D341Med (cell line): ENCODE measurements around the gene OR51L1.
"Not testable (repeated sequence)": the region's sequence is repeated elsewhere in the genome, so short reads cannot be mapped to it uniquely, and the experiment has no call there.

Experiments used
- DNase-seq: peaks from one replicate; pipeline ENCODE4 v3.0.0; 2012; ENCODE audit warnings: low spot score

OR51L1 gene

GRCh38 chr11:4994551-4994950 is at the start of gene OR51L1:
Gene OR51L1 (plus strand): TSS chr11:4994851. CDS start chr11:4998983, 4,132 bp downstream.
- DNase-seq, result no peak

GRCh38 chr11:4947505-4947904 is 47.1 kb upstream of the OR51L1 start, which contains the start of gene OR51A4:
Gene OR51A4 (minus strand): TSS chr11:4947605. CDS start chr11:4947100, 505 bp downstream.
- DNase-seq, result no peak

DNA sequence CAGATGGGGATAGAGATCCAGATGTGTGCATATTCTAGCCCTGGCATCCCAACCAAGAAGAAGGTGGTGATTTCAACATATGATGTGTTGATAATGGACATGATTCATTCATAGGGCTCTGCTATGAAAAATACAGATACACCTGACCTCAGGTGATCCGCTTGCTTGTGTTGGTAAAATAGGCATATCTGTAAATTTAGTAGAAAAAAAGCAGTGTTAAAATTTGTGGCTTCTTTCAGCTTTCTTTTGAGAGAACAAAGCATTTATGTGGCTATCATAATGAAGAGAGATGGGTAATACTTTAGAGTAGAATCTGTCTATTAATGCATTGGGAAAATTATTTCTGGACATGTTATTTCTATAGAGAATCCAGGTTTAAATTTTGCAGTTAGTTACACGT is 39.0 kb upstream of the OR51L1 start, which contains the start of gene OR51A2:
Gene OR51A2 (minus strand): TSS at position 101 of the 400 bp plus-strand sequence. CDS start 0 bp downstream, at position 101.
- DNase-seq, result not testable (repeated sequence)

GRCh38 chr11:4957396-4957795 is 37.3 kb upstream of the OR51L1 start:
- no peak for DNase-seq

DNA sequence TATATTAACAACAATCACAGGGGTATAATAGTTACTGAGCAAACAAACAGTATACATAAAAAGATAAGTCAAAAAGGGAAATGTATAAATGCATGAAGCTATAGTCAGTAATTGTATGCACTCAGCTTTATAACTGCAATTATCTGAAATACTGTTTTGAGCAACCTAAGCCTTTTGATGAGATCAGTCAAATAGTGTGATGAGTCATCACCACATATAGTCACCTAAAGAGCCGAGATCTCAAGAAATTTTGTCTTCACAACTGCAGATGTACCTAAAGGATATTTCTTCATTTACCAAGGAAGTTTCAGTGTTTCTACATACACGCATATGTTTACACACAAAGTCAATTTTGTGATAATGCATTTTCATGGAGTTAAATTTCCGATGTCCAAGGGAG is 33.8 kb upstream of the OR51L1 start:
- DNase-seq, result no peak

GRCh38 chr11:4962816-4963215 is 31.8 kb upstream of the OR51L1 start:
- DNase-seq, result no peak

- DNase-seq, result no peak
These were observed 19.2 kb upstream of the OR51L1 start for GRCh38 chr11:4975436-4975835.

- no peak for DNase-seq
These were observed 15.6 kb upstream of the OR51L1 start for GRCh38 chr11:4979036-4979435.

DNA sequence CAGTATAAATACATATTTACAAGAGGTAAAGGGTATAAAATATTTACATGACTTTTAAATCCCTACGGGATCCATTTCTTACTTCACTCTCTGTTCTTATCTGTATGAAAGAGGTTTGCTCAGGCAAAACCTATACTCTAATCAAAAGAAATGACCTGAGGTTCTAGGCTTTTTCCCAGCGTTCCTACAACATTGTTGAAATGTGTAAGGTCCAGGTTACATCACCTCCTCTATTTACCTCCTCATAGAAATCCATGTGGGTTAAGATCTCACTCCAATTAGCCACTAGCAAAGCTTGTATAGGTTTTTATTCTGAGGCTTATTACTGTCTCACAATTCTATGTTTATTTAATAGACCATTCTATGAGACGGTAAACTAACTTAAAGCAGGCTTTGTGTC is 12.0 kb upstream of the OR51L1 start:
- no peak for DNase-seq

DNA sequence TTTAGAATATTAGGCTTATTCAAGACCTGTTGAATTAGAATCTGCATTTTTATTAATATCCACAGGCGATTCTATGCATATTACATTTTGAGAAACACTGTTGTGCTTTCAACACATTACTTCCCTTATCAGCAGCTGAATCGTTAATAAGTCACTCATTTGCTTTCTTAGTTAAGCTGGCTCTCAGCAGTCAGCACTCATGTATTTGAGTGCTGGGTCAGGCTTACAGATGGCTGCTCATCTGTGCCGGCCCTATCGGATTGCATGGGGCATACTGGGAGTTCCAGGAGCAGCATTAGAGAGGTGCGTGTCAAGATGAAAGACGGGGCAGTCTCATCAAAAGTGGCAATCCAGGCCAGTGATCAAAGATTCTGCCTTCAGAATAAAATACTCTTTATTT is 10.8 kb upstream of the OR51L1 start:
- DNase-seq, result no peak

DNA sequence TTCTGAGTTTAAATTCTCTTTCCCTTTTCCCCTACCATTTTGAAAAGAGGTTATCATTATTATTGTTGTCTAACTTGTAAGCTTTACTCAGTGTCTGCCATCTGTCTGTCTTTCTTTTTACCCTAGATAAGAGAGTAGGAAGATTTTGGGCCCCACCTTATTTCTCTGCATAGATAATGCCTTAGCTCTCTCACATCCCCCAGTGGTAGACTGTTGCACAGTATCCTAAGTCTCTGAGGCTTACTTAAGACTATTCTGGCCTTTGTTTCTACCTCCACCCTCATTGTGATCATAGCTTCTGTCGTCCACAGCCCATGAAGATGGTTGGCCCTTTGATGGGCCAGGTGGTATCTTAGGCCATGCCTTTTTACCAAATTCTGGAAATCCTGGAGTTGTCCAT is 3.6 kb upstream of the OR51L1 start:
- no peak for DNase-seq

GRCh38 chr11:5004424-5005274 is 10.0 kb downstream of the OR51L1 start:
- DNase-seq, result no peak

DNA sequence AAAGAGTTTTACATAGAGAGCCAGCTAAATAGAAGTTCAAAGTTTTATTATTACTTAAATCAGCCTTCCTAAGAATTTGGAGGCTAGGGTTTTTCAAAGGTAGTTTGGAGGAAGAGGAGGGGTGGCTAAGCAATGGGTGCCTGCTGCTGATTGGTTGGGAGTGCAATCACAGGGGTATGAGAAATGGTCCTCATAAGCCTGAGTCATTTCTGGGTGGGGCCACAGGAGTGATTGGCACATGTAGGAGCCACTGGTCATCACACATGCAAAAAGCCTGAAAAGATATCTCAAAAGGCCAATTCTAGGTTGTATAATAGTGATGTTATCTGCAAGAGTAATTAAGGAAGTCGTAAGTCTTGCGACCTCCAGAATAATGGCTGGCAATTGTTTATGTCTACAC is 12.9 kb downstream of the OR51L1 start:
- DNase-seq, result no peak

DNA sequence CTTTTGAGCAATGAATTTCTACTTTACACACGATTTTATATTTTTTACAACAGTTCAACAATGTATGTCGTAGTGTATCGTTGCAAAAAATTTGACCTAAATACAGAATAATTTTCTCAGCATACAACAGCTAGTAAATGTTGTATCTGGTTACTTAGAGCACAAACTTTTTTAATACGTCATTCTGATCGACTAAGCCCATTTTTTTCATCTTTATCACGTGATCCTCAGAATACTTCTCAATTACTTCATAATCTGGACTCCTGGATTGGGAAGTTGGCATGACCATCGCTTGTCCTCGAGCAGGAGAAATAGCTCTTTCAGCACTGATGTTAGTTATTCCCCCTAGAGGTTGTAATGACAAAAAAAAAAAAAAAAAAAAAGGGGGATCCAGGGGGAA is 16.6 kb downstream of the OR51L1 start:
- DNase-seq, result no peak

GRCh38 chr11:5013012-5013411 is 18.4 kb downstream of the OR51L1 start:
- DNase-seq, result no peak

DNA sequence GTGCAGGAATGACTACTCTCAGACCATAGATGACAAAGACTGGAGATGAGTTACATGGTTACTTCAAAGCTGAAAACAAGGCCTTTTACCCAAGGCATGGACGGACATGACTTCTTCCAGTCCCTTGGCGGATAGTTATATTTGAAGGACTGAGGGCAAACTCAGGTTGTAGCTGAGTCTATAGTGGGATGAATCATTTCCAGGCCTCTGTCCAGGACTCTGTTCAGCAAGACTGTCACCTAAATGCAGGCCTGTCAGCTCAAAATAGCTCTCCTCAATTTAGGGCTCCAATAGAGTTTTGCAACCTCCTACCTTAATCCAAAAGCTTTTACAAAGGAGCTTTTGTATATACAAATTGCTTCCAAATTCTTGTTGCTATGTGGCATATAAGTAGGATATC is 27.3 kb downstream of the OR51L1 start:
- no peak for DNase-seq

DNA sequence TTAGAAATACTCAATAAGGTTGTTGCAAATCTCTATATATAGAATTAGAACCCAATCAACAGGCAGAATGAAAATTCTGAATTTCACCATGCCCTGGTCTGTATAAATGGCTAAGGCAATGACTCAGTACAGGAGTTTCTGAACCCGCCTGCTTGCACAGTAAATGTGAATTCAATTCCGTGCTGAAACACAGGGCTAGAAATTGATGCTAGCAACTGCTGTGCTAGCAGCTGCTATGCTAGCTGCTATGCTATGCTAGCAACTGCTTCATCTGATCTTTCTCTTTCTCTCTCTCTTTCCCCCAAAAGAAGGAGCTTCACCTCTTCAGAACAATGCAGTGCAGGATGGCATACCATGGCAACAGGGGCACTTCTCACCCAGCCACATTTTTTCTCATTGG is 42.0 kb downstream of the OR51L1 start:
- no peak for DNase-seq

DNA sequence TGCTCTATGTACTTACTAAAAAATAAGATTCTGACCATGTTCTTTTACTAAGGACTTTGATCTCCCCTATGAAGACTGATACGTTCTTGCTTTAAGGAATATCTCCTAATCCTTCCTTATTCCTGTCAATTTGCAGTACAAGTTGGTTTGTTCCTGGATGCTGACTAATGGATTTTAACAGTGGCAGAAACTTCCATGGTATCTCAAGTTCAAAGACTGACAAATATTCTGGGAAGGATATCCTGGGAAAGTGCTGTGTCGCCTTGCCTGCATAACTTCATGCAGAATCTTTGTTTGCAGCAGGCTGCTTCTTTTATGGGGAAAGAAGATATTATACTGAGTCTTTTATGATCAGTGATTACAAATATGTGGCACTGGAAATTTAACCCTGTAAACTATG is 43.3 kb downstream of the OR51L1 start:
- no peak for DNase-seq

- no peak for DNase-seq
These were observed 43.7 kb downstream of the OR51L1 start for GRCh38 chr11:5038341-5038740.

DNA sequence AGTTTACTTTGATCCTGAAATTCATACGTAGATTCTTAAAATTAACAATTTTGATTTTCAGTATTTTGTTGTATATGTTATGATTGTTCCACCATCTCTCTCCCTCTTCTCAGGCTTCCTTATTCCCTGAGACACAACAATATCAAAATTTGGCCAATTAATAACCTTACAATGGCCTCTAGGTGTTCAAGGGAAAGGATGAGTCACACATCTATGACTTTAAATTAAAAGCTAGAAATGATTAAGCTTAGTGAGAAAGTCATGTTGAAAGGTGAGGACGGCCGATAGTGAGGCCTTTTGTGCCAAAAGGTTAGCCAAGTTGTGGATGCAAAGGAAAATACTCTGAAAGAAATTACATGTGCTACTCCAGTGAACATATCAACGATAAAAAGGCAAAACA is 46.2 kb downstream of the OR51L1 start:
- DNase-seq, result no peak

GRCh38 chr11:5042091-5042490 is 47.4 kb downstream of the OR51L1 start:
- no peak for DNase-seq

GRCh38 chr11:5043380-5043779 is 48.7 kb downstream of the OR51L1 start:
- DNase-seq, result no peak

DNA sequence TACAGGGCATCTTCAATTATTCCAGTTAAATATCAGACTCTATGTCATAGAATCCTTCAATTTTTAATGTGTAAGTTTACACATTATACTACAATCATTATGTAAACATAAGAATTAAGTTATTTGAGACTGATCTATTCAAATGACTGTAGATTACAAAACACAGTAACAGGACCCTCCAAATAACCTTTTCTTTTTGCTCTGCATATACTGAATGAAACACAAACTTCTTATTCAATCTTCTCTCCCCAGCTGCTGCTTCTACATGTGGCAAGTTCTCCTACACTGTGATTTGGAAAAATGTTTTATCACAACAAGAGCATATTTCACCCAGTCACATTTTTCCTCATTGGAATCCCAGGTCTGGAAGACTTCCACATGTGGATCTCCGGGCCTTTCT is 51.6 kb downstream of the OR51L1 start, which contains the start of gene OR52J3:
Gene OR52J3 (plus strand): TSS at position 301 of the 400 bp plus-strand sequence. CDS start 0 bp downstream, at position 301.
- no peak for DNase-seq
